ENCODE results near the gene NUP133. TPM values are rescaled to one million over a fixed set of nuclear protein-coding genes. Genes with fewer than 3 reads are reported as not detected.

NUP133 gene
- total and polyA plus RNA-seq, 2 of the 4 experiments (the other 2 are of a cell fraction) = 13.4 to 30.5 TPM

- Histone ChIP-seq H3K27me3 (ENCODE audit: control insufficient read depth, insufficient read depth, low read length) (no peaks in the 10 kb centered on the region), H2BK20ac (ENCODE audit: low read depth, low read length) (no peak overlapping the region), H4K91ac (ENCODE audit: insufficient read depth, low read depth, low read length) (no peak overlapping the region), H2AFZ (replicated peaks; ENCODE audit: low read length, poor library complexity) (no peak overlapping the region), H3K56ac (ENCODE audit: extremely low read depth, insufficient read depth, low read length) (no peak overlapping the region), H3K36me3 (ENCODE audit: control insufficient read depth, insufficient read depth, low read length) (peaks cover 23% of the 10 kb centered on the region), H4K5ac (ENCODE audit: low read depth, low read length) (no peak overlapping the region), H3K23ac (ENCODE audit: low read depth, low read length) (no peak overlapping the region), H3K4ac (ENCODE audit: low read depth, low read length) (no peak overlapping the region), H3K4me3 (ENCODE audit: insufficient read depth, low read depth, low read length) (no peak overlapping the region), H3K27ac (ENCODE audit: insufficient read depth, low read length) (no peak overlapping the region), H2AK9ac (replicated peaks; ENCODE audit: low read depth, low read length, poor library complexity) (no peak overlapping the region), H3K9me3 (ENCODE audit: control insufficient read depth, insufficient read depth, low read length) (no peaks in the 10 kb centered on the region), H2BK120ac (ENCODE audit: low read depth, low read length) (no peak overlapping the region), H3K4me2 (ENCODE audit: low read depth, low read length) (no peak overlapping the region), H2AK5ac (ENCODE audit: low read depth, low read length) (no peak overlapping the region), H3K9ac (ENCODE audit: low read depth, low read length) (no peak overlapping the region), H2BK5ac (ENCODE audit: low read depth, low read length, poor library complexity, severe bottlenecking) (no peak overlapping the region), H4K20me1 (ENCODE audit: insufficient read depth, low read length) (no peaks in the 10 kb centered on the region), H3K79me1 (ENCODE audit: low read depth in 1 of 2, low read length in 2 of 2) (peaks cover 4 to 10% of the 10 kb centered on the region in 2 experiments; a peak in 2 of 4 replicates), H3K4me1 (ENCODE audit: control insufficient read depth, insufficient read depth, low read length) (no peaks in the 10 kb centered on the region), H3K14ac (replicated peaks; ENCODE audit: low read depth, low read length) (no peak overlapping the region), H3K18ac (ENCODE audit: low read depth, low read length) (no peak overlapping the region), H3K9me1 (ENCODE audit: insufficient read depth, low read length) (no peaks in the 10 kb centered on the region; the same call in 1 of the 2 replicates), H4K8ac (ENCODE audit: low read depth in 2 of 2, low read length in 2 of 2) (no peak overlapping the region), H2BK15ac (ENCODE audit: low read depth, low read length) (no peak overlapping the region)
- ChIA-PET POLR2A (ENCODE audit: unreplicated experiment) (no interaction called here), CTCF (no interaction called here)
- no CpG with 5 or more reads among the region's 6 CpGs for WGBS, 2 experiments (ENCODE audit: extremely low coverage in 2 of 2, insufficient read length in 1 of 2)
- in situ Hi-C loops (cut with MboI; ENCODE audit: low sequenced_read_pairs) = no loop called here
- ATAC-seq (ENCODE audit: low read depth) = no peak
- dilution Hi-C loops (cut with HindIII; ENCODE audit: low sequenced_read_pairs, unreplicated experiment) = no loop called here
- no peak for DNase-seq
- TF ChIP-seq SMC3 (IDR thresholded peaks at IDR 0.05; ENCODE audit: low read depth, low read length) (no peak), RFX5 (IDR thresholded peaks at IDR 0.05; ENCODE audit: low read depth, low read length) (no peak), NFE2L2 (IDR thresholded peaks at IDR 0.05; ENCODE audit: low read depth, low read length) (no peak), CTCF (conservative IDR thresholded peaks at IDR 0.05; ENCODE audit: low read depth, low read length) (no peak), MXI1 (IDR thresholded peaks at IDR 0.05; ENCODE audit: borderline replicate concordance, low read depth, low read length) (no peak), MAZ (IDR thresholded peaks at IDR 0.05; ENCODE audit: borderline replicate concordance, low read depth, low read length) (no peak), POLR2A (IDR thresholded peaks at IDR 0.05; ENCODE audit: low read depth, low read length) (no peak), MAFK (IDR thresholded peaks at IDR 0.05; ENCODE audit: low read depth, low read length) (no peak), CEBPB (IDR thresholded peaks at IDR 0.05; ENCODE audit: low read depth, low read length) (no peak), CHD1 (IDR thresholded peaks at IDR 0.05; ENCODE audit: low read depth, low read length) (no peak), RAD21 (IDR thresholded peaks at IDR 0.05; ENCODE audit: low read length) (no peak), BHLHE40 (IDR thresholded peaks at IDR 0.05; ENCODE audit: low read depth, low read length) (no peak), ELK1 (IDR thresholded peaks at IDR 0.05; ENCODE audit: borderline replicate concordance, low read depth, low read length) (no peak), USF2 (IDR thresholded peaks at IDR 0.05; ENCODE audit: low read depth, low read length) (no peak), RCOR1 (IDR thresholded peaks at IDR 0.05; ENCODE audit: insufficient replicate concordance, low read length) (no peak)
- BruUV-seq (replicated peaks) = no TSS peak
- intact Hi-C loops (cut with micrococcal nuclease) = no loop called here
Measured at GRCh38 chr1:229539863-229540506, 31.8 kb upstream of the NUP133 start.
